Measurements from ENCODE around the gene ICA1L. TPM values are rescaled to one million over a fixed set of nuclear protein-coding genes. Genes with fewer than 3 reads are reported as not detected.
"Not testable (repeated sequence)": the region's sequence is repeated elsewhere in the genome, so short reads cannot be mapped to it uniquely, and the experiment has no call there.

Gene ICA1L
- total and polyA plus RNA-seq, 10 donors: 0.67 to 6.7 (median 2.2) TPM

GRCh38 chr2:202911512-202912341, 40.2 kb upstream of the ICA1L start, which contains the start of the genes CARF and WDR12:
Gene CARF, plus strand, starts transcription at chr2:202912275. Its CDS starts 29,628 bp downstream, at chr2:202941903.
Gene WDR12, minus strand, starts transcription at chr2:202911673. Its CDS starts 197 bp downstream, at chr2:202911476.
- Histone ChIP-seq H3K36me3 (peaks cover 0 to 10% (median 0%) of the 10 kb centered on the region in 6 donors), H3K9me3 (no peaks in the 10 kb centered on the region), H3K4me1 (peaks cover 11 to 40% (median 32%) of the 10 kb centered on the region in 6 donors), H3K27me3 (replicated peaks in 1 of 7) (no peaks in the 10 kb centered on the region), H3K4me3 (peak within 1 kb of the TSS; percentile 65 to 92 (median 76)), H3K27ac (peak within 1 kb of the TSS; percentile 81 to 96 (median 92))
- WGBS, 5 donors: 0 to 1% (median 0%) methylated on average over 39 of the region's 39 CpGs
- intact Hi-C loops (cut with DNase I; ENCODE audit: low total_unique reads): no loop called here
- TF ChIP-seq POLR2A (IDR thresholded peaks at IDR 0.05) (peak in 1 of 3 donors; percentile 20), CTCF (IDR thresholded peaks at IDR 0.05 in 8 of 11, conservative IDR thresholded peaks at IDR 0.05 in 3 of 11) (peak in 2 of 11 experiments; percentile 7 to 23), POLR2AphosphoS5 (IDR thresholded peaks at IDR 0.05) (peak; percentile 88 to 91 (median 91))
- peak; percentile 97 for DNase-seq

- intact Hi-C loops (cut with DNase I; ENCODE audit: low total_unique reads): no loop called here
- H3K36me3 ChIP-seq: peaks cover 0 to 16% (median 2%) of the 10 kb centered on the region in 6 donors
- H3K4me3 ChIP-seq: peak overlapping the region; percentile 65 to 92 (median 76)
- no peak for TF ChIP-seq CTCF (IDR thresholded peaks at IDR 0.05 in 8 of 11, conservative IDR thresholded peaks at IDR 0.05 in 3 of 11)
- TF ChIP-seq POLR2AphosphoS5 (IDR thresholded peaks at IDR 0.05): no peak
- no peak for TF ChIP-seq POLR2A (IDR thresholded peaks at IDR 0.05)
- WGBS, 5 donors: 0% methylated on average over 8 of the region's 8 CpGs
- H3K27me3 ChIP-seq (replicated peaks in 1 of 7): no peaks in the 10 kb centered on the region
- H3K4me1 ChIP-seq: peaks cover 11 to 40% (median 32%) of the 10 kb centered on the region in 6 donors
- no peak for DNase-seq
- H3K27ac ChIP-seq: peak overlapping the region; percentile 81 to 96 (median 92)
- no peaks in the 10 kb centered on the region for H3K9me3 ChIP-seq
Observed at GRCh38 chr2:202911203-202911511, 39.6 kb upstream of the ICA1L start.

GRCh38 chr2:202910698-202911097, 39.1 kb upstream of the ICA1L start:
- Histone ChIP-seq H3K4me1 (peaks cover 11 to 40% (median 32%) of the 10 kb centered on the region in 6 donors), H3K27ac (peak overlapping the region in 5 of 8 donors; percentile 87 to 96 (median 93)), H3K9me3 (peaks cover 0 to under 1% (median 0%) of the 10 kb centered on the region in 8 donors), H3K4me3 (peak overlapping the region; percentile 65 to 92 (median 76)), H3K36me3 (peaks cover 0 to 20% (median 5%) of the 10 kb centered on the region in 6 donors), H3K27me3 (replicated peaks in 1 of 7) (no peaks in the 10 kb centered on the region)
- WGBS, 5 donors: 9 to 15% (median 12%) methylated on average over 3 of the region's 3 CpGs
- intact Hi-C loops (cut with DNase I; ENCODE audit: low total_unique reads): no loop called here
- no peak for DNase-seq
- TF ChIP-seq POLR2AphosphoS5 (IDR thresholded peaks at IDR 0.05): no peak
- TF ChIP-seq POLR2A (IDR thresholded peaks at IDR 0.05): no peak
- TF ChIP-seq CTCF (IDR thresholded peaks at IDR 0.05 in 8 of 11, conservative IDR thresholded peaks at IDR 0.05 in 3 of 11): no peak

- H3K27ac ChIP-seq; H3K9me3 ChIP-seq; H3K27me3 ChIP-seq (replicated peaks in 1 of 7); intact Hi-C loops (cut with DNase I; ENCODE audit: low total_unique reads); DNase-seq: not testable (repeated sequence)
- Histone ChIP-seq H3K4me3 (peak overlapping the region in 5 of 8 donors; percentile 66 to 92 (median 74)), H3K36me3 (peaks cover 0 to 25% (median 8%) of the 10 kb centered on the region in 6 donors), H3K4me1 (peaks cover 11 to 40% (median 32%) of the 10 kb centered on the region in 6 donors)
- 91 to 95% (median 93%) methylated on average over 5 of the region's 5 CpGs for WGBS, 5 donors
Observed at GRCh38 chr2:202910250-202910649, 38.7 kb upstream of the ICA1L start.

Data from spleen (tissue), 11 donors.